K562 (cell line): Measurements from ENCODE around the gene RYR1. TPM values are rescaled to one million over a fixed set of nuclear protein-coding genes. Genes with fewer than 3 reads are reported as not detected.

Source experiments
- CBFB ChIP-seq: sonication (generic); formaldehyde crosslinking; IDR thresholded peaks from 2 replicates; pipeline ENCODE4 v1.4.0; 2020; ENCODE audit warnings: mild to moderate bottlenecking, missing genetic modification reagents
- CCNT2 ChIP-seq: IDR thresholded peaks from 2 replicates; pipeline ENCODE4 v1.6.1; 2011; ENCODE audit warnings: borderline replicate concordance, low read depth, mild to moderate bottlenecking, moderate library complexity, mixed read lengths, low read length; ENCODE audit not compliant: insufficient read length; ENCODE audit errors: extremely low read depth
- HDAC8 ChIP-seq: fragments of 450-650 bp; IDR thresholded peaks from 2 replicates; pipeline ENCODE4 v1.6.1; 2016; ENCODE audit warnings: mild to moderate bottlenecking, missing genetic modification characterization, moderate library complexity, missing compliant biosample characterization
- KAT2B ChIP-seq: IDR thresholded peaks from one replicate; pipeline ENCODE4 v1.6.1; 2012; ENCODE audit warnings: low read depth, mild to moderate bottlenecking, control low read depth, inconsistent platforms, low read length, moderate library complexity
- NFE2 ChIP-seq: IDR thresholded peaks from 2 replicates; pipeline ENCODE4 v1.6.1; 2014; ENCODE audit warnings: antibody characterized with exemption, low read depth
- SNIP1 ChIP-seq: fragments of 450-650 bp; IDR thresholded peaks from 2 replicates; pipeline ENCODE4 v1.7.1; 2017; ENCODE audit warnings: low read depth, mild to moderate bottlenecking
- TARDBP ChIP-seq: fragments of 450-650 bp; IDR thresholded peaks from 2 replicates; pipeline ENCODE4 v1.6.1; 2016
- YY1 ChIP-seq, 3 experiments: IDR thresholded peaks; 2 replicates each; pipeline ENCODE4 v1.6.1; 2011; ENCODE audit warnings: low read length in 2 of 3, mild to moderate bottlenecking in 2 of 3, moderate library complexity in 2 of 3, borderline replicate concordance in 1 of 3, control low read depth in 1 of 3, low read depth in 1 of 3; ENCODE audit not compliant: insufficient read depth in 3 of 3, insufficient replicate concordance in 2 of 3, control insufficient read depth in 1 of 3, insufficient read length in 1 of 3; ENCODE audit errors: extremely low read depth in 1 of 3
- ZNF311 ChIP-seq: fragments of 250-450 bp; sonication (Bioruptor Pico); IDR thresholded peaks from 2 replicates; pipeline ENCODE4 v1.4.0; 2020; ENCODE audit warnings: mild to moderate bottlenecking, moderate library complexity
- polyA plus RNA-seq, 8 experiments: library from polyadenylated mRNA; depleted of rRNA in 4 of 8; stranded (reverse) in 5 of 8; unstranded in 3 of 8; fragments of >200 nt; fragmentation: Nextera tagmentation in 2 of 8; fragmentation: Illumina TruSeq in 1 of 8; extraction: Ambion mirVana in 2 of 8; extraction: Trizol in 1 of 8; gene quantifications; 2 replicates each; pipeline versions ENCODE4 v1.2.1 to v1.2.3, GENCODE V29; 2011 to 2014; ENCODE audit warnings: inconsistent platforms in 1 of 8, missing spikeins in 1 of 8
- total RNA-seq, 7 experiments: library from RNA; depleted of rRNA in 6 of 7; stranded (reverse); fragments of >200 nt in 6 of 7; fragmentation: Illumina TruSeq in 2 of 7; extraction: Trizol in 2 of 7; gene quantifications; 2 replicates each; pipeline versions ENCODE4 v1.2.1 to v1.2.3, GENCODE V29; 2011 to 2021; ENCODE audit warnings: low replicate concordance in 1 of 7
- TF ChIP-seq, protein P1 (sequence below): fragments of 250-450 bp; sonication (Bioruptor Pico); IDR thresholded peaks from 2 replicates; pipeline ENCODE4 v1.5.0; 2022; ENCODE audit warnings: mild to moderate bottlenecking
- TF ChIP-seq, protein P2 (sequence below): fragments of 150-350 bp; IDR thresholded peaks from 2 replicates; pipeline ENCODE4 v1.6.1; 2014; ENCODE audit warnings: low read depth, mild to moderate bottlenecking, low read length, borderline replicate concordance
- TF ChIP-seq, protein P3 (sequence below): sonication (generic); formaldehyde crosslinking; IDR thresholded peaks from 2 replicates; pipeline ENCODE4 v1.8.1; 2023; ENCODE audit warnings: mild to moderate bottlenecking, missing genetic modification reagents
- TF ChIP-seq, protein P4 (sequence below): fragments of 250-450 bp; sonication (Bioruptor Pico); IDR thresholded peaks from 2 replicates; pipeline ENCODE4 v1.5.0; 2021; ENCODE audit warnings: mild to moderate bottlenecking, moderate library complexity

RYR1 gene
- total and polyA plus RNA-seq, 9 of the 15 experiments (the other 6 are each of a cell fraction or from before 2014, with no cell fraction given), result 0.11 to 7.4 (median 3.7) TPM

DNA sequence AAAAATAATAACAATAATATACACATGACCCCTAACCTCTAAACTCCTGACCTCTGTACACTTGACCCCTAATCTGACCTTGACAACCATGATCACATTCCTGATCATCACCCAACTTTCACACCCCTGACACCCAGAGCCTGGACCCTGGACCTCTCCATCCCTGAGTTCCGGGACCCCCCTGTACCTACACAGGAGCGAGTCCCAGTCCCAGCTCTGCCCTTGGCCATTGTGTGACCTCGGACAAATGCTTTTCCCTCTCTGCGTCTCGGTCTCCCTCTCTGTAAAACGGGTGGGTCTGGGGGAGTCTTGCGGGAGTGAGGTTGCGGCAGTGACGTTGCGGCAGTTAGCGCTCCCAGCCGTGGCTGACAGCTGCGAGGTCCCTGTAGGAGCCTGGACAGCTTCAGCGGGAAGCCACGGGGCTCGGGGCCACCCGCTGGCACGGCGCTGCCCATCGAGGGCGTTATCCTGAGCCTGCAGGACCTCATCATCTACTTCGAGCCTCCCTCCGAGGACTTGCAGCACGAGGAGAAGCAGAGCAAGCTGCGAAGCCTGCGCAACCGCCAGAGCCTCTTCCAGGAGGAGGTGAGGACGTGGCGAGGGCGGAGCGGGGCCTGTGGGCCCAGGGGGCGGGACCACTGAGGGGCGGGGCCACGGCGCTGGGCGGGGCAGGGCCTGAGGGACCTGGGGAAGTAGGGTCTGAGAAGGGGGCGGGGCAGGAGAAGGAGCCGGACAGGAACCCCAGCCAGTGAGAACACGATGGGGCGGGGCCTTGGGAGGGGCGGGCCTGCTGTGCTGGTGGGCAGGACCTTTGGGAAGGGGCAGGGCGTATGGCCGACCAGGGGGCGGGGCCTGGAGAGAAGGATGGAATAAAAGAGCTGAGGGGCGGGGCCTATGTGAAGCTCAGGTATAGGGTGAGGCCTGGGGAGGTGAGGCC is 19.2 kb downstream of the RYR1 start (continued):
- TF ChIP-seq YY1 (IDR thresholded peaks at IDR 0.05; ENCODE audit: borderline replicate concordance in 1 of 3, control insufficient read depth in 1 of 3, extremely low read depth in 1 of 3, insufficient read depth in 3 of 3, insufficient read length in 1 of 3, insufficient replicate concordance in 2 of 3, low read depth in 1 of 3, low read length in 2 of 3) (peak in 2 of 3 experiments; percentile 5 to 57), TARDBP (no peak), KAT2B (no peak), CBFB (CRISPR knock-in tag) (peak; percentile 77; the same call in 1 of the 2 replicates), CCNT2 (no peak), SNIP1 (peak; percentile 60; the same call in 1 of the 2 replicates), NFE2 (no peak; the same call in 1 of the 2 replicates), ZNF311 (CRISPR knock-in tag) (no peak), HDAC8 (tag) (peak; percentile 42; the same call in 1 of the 2 replicates)
- TF ChIP-seq, protein P1, sequence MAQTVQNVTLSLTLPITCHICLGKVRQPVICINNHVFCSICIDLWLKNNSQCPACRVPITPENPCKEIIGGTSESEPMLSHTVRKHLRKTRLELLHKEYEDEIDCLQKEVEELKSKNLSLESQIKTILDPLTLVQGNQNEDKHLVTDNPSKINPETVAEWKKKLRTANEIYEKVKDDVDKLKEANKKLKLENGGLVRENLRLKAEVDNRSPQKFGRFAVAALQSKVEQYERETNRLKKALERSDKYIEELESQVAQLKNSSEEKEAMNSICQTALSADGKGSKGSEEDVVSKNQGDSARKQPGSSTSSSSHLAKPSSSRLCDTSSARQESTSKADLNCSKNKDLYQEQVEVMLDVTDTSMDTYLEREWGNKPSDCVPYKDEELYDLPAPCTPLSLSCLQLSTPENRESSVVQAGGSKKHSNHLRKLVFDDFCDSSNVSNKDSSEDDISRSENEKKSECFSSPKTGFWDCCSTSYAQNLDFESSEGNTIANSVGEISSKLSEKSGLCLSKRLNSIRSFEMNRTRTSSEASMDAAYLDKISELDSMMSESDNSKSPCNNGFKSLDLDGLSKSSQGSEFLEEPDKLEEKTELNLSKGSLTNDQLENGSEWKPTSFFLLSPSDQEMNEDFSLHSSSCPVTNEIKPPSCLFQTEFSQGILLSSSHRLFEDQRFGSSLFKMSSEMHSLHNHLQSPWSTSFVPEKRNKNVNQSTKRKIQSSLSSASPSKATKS (CRISPR knock-in tag), result no peak
- TF ChIP-seq, protein P2, sequence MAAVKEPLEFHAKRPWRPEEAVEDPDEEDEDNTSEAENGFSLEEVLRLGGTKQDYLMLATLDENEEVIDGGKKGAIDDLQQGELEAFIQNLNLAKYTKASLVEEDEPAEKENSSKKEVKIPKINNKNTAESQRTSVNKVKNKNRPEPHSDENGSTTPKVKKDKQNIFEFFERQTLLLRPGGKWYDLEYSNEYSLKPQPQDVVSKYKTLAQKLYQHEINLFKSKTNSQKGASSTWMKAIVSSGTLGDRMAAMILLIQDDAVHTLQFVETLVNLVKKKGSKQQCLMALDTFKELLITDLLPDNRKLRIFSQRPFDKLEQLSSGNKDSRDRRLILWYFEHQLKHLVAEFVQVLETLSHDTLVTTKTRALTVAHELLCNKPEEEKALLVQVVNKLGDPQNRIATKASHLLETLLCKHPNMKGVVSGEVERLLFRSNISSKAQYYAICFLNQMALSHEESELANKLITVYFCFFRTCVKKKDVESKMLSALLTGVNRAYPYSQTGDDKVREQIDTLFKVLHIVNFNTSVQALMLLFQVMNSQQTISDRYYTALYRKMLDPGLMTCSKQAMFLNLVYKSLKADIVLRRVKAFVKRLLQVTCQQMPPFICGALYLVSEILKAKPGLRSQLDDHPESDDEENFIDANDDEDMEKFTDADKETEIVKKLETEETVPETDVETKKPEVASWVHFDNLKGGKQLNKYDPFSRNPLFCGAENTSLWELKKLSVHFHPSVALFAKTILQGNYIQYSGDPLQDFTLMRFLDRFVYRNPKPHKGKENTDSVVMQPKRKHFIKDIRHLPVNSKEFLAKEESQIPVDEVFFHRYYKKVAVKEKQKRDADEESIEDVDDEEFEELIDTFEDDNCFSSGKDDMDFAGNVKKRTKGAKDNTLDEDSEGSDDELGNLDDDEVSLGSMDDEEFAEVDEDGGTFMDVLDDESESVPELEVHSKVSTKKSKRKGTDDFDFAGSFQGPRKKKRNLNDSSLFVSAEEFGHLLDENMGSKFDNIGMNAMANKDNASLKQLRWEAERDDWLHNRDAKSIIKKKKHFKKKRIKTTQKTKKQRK, result no peak
- TF ChIP-seq, protein P3, sequence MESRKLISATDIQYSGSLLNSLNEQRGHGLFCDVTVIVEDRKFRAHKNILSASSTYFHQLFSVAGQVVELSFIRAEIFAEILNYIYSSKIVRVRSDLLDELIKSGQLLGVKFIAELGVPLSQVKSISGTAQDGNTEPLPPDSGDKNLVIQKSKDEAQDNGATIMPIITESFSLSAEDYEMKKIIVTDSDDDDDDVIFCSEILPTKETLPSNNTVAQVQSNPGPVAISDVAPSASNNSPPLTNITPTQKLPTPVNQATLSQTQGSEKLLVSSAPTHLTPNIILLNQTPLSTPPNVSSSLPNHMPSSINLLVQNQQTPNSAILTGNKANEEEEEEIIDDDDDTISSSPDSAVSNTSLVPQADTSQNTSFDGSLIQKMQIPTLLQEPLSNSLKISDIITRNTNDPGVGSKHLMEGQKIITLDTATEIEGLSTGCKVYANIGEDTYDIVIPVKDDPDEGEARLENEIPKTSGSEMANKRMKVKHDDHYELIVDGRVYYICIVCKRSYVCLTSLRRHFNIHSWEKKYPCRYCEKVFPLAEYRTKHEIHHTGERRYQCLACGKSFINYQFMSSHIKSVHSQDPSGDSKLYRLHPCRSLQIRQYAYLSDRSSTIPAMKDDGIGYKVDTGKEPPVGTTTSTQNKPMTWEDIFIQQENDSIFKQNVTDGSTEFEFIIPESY (CRISPR knock-in tag), result peak; percentile 97
- TF ChIP-seq, protein P4, sequence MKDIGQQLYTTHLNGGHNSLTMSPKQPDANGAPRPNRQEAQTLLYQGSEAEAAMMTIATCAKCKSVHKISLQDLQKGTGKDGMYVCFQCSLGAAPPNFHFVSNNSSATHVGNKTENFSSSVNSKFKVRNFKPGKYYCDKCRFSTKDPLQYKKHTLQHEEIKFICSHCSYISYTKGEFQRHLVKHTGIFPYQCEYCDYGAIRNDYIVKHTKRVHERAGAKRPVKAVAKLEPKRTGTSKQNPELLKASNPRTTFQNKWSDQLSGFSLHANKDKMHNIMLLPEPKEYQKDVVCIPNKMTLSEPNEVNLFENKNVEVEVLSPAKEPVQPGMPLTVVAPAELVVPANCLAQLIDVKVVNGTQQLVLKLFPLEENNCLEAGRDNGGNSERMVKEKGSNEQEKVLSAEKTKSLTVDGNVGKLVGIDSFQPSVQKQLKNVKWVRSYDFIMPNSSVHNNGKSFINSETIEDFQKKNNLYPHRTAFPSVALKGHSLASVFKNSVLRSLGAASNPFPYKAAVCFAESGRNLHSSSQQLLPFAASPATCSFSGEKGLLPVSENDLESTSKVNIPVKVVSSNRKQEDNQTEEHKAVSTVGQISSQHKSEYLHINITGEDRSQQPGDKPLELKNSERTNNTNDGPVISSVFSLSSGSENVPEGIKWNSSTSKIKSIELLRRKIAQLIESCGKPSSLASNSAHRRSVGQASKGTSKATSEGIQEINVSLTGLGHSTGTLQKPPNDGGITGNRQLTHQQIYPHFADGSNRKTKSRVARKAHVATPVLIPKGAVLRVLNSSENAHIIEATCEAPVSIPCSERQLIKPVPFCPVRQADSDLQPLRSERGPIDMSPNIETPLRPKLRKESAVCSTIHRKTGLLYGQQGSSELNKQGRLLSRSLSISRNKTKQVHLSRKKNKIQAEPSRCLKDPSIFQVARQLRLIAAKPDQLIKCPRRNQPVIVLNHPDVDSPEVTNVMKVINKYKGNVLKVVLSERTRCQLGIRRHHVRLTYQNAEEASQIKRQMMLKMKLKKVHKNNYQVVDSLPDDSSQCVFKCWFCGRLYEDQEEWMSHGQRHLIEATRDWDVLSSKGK (CRISPR knock-in tag), result no peak
